HG02885 (cell line): ENCODE data around the gene DGKI.
"Not testable (repeated sequence)": the region's sequence is repeated elsewhere in the genome, so short reads cannot be mapped to it uniquely, and the experiment has no call there.

ENCODE experiments used
- ATAC-seq: cut with Tn5 transposase; IDR thresholded peaks from one replicate; pipeline ENCODE4 v1.9.1; 2021; ENCODE audit warnings: mild to moderate bottlenecking; ENCODE audit not compliant: unreplicated experiment, poor library complexity

DGKI gene

GRCh38 chr7:137838706-137839315 is 8.0 kb downstream of the DGKI start:
- no peak for ATAC-seq

- no peak for ATAC-seq
These were observed 10.2 kb downstream of the DGKI start for GRCh38 chr7:137836541-137836940.

- no peak for ATAC-seq
These were observed 10.7 kb downstream of the DGKI start for GRCh38 chr7:137836113-137836509.

GRCh38 chr7:137835486-137836112 is 11.2 kb downstream of the DGKI start:
- ATAC-seq, result no peak

GRCh38 chr7:137834552-137834951 is 12.2 kb downstream of the DGKI start:
- ATAC-seq, result no peak

- not testable (repeated sequence) for ATAC-seq
These were observed 13.8 kb downstream of the DGKI start for GRCh38 chr7:137832990-137833389.

- no peak for ATAC-seq
These were observed 14.4 kb downstream of the DGKI start for GRCh38 chr7:137832382-137832781.

GRCh38 chr7:137831555-137831954 is 15.2 kb downstream of the DGKI start:
- ATAC-seq, result not testable (repeated sequence)

- ATAC-seq, result no peak
These were observed 17.3 kb downstream of the DGKI start for GRCh38 chr7:137829337-137829992.

- no peak for ATAC-seq
These were observed 18.3 kb downstream of the DGKI start for GRCh38 chr7:137828456-137828855.

GRCh38 chr7:137825489-137825888 is 21.3 kb downstream of the DGKI start:
- ATAC-seq, result no peak

- ATAC-seq, result peak; percentile 62
These were observed 25.9 kb downstream of the DGKI start for GRCh38 chr7:137820677-137821420.

- no peak for ATAC-seq
These were observed 26.6 kb downstream of the DGKI start for GRCh38 chr7:137820156-137820555.

- ATAC-seq, result no peak
These were observed 28.7 kb downstream of the DGKI start for GRCh38 chr7:137818036-137818435.

- no peak for ATAC-seq
These were observed 30.0 kb downstream of the DGKI start for GRCh38 chr7:137816696-137817320.

- no peak for ATAC-seq
These were observed 33.2 kb downstream of the DGKI start for GRCh38 chr7:137813541-137813940.

- no peak for ATAC-seq
These were observed 36.5 kb downstream of the DGKI start for GRCh38 chr7:137810248-137810647.

GRCh38 chr7:137804836-137805235 is 41.9 kb downstream of the DGKI start:
- ATAC-seq, result no peak

GRCh38 chr7:137801491-137801890 is 45.3 kb downstream of the DGKI start:
- ATAC-seq, result no peak

GRCh38 chr7:137801003-137801402 is 45.8 kb downstream of the DGKI start:
- no peak for ATAC-seq
